Measurements from ENCODE around the gene KCNJ6. TPM values are rescaled to one million over a fixed set of nuclear protein-coding genes. Genes with fewer than 3 reads are reported as not detected.

KCNJ6 gene
- total RNA-seq, 1 experiment from 2014 or later = not detected

DNA sequence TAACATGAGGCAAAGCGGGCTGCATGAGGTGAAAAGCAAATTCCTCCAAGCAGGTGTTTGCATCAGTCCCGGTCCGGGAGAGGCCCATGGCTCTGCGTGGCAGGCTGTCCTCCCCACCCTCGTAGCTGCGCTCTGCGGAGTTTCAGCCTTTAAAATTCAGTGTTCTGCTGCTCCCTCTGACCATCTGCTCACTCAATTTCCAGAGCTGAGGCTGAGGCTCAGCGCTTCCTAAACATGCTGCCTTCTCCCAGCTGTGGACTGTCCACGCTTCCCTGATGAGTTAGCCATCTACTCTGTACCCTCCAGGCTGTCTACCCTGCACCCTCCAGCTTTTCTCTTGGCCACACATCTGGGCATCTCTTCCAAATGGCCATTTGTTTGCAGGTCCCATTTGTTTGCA, 87.7 kb downstream of the KCNJ6 start:
- no peak for ATAC-seq
- Histone ChIP-seq H3K9ac (ENCODE audit: low read length) (no peak overlapping the region), H3K79me2 (ENCODE audit: insufficient read depth, low read length) (no peaks in the 10 kb centered on the region), H3K4me3 (replicated peaks in 1 of 2; ENCODE audit: low read depth in 1 of 2, low read length in 2 of 2) (no peak overlapping the region), H3K9me2 (ENCODE audit: insufficient read depth) (no peaks in the 10 kb centered on the region), H2AFZ (ENCODE audit: low read depth, low read length, poor library complexity, severe bottlenecking) (no peak overlapping the region), H3K4me2 (ENCODE audit: low read length) (no peak overlapping the region), H3K9me3 (ENCODE audit: control insufficient read depth in 1 of 2, insufficient read depth in 1 of 2, low read depth in 1 of 2, low read length in 2 of 2) (no peaks in the 10 kb centered on the region), H3K4me1 (ENCODE audit: control insufficient read depth in 1 of 2, insufficient read depth in 2 of 2, low read length in 2 of 2) (no peaks in the 10 kb centered on the region), H4K20me1 (ENCODE audit: insufficient read depth) (no peaks in the 10 kb centered on the region), H3K27me3 (ENCODE audit: insufficient read depth, low read length) (no peaks in the 10 kb centered on the region), H3K27ac (ENCODE audit: low read depth, low read length) (no peak overlapping the region), H3K36me3 (ENCODE audit: control insufficient read depth in 1 of 2, insufficient read depth in 2 of 2, low read length in 2 of 2) (no peaks in the 10 kb centered on the region)
- no TSS peak for BruUV-seq (replicated peaks)
- ChIA-PET POLR2A (no interaction called here), RAD21 (ENCODE audit: low non-redundant PET in 1 of 2, low total read pairs in 2 of 2, uncharacterized antibody in 2 of 2, unreplicated experiment in 2 of 2) (no interaction called here), CTCF (no interaction called here)
- intact Hi-C loops (cut with micrococcal nuclease) = no loop called here
- TF ChIP-seq FOSL1 (IDR thresholded peaks at IDR 0.05; ENCODE audit: low read depth) (no peak), SIN3A (IDR thresholded peaks at IDR 0.05; ENCODE audit: low read depth) (no peak), EGR1 (IDR thresholded peaks at IDR 0.05; ENCODE audit: low read depth) (no peak), TCF7L2 (IDR thresholded peaks at IDR 0.05; ENCODE audit: borderline replicate concordance, extremely low read depth, insufficient read depth, insufficient read length) (no peak), ATF3 (IDR thresholded peaks at IDR 0.05) (no peak)
- no peak for DNase-seq (ENCODE audit: low read depth, low spot score)

DNA sequence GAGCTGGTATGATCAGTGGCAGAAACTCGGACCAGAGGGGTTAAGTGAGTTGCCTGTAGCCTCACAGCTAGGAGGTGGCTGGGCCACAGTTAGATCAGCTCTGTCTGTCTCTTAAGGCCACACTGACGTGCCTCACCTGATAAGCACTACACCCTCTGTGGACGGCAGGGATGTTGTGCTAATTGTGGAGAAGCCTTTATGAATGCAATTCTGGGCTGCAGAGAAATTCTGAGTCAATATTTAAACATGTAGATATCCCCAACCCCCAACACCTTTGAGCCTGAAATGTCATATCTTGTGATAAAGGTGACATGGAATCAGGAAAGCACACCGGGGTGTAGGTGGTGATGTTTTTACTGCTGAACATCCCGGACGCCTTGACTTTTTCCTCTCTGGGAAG, 88.3 kb downstream of the KCNJ6 start:
- no peaks in the 10 kb centered on the region for H4K20me1 ChIP-seq (ENCODE audit: insufficient read depth)

More for the DNA sequence above, 88.3 kb downstream of the KCNJ6 start:
- no peaks in the 10 kb centered on the region for H3K9me3 ChIP-seq (ENCODE audit: control insufficient read depth in 1 of 2, insufficient read depth in 1 of 2, low read depth in 1 of 2, low read length in 2 of 2)
- H3K27ac ChIP-seq (ENCODE audit: low read depth, low read length) = no peak overlapping the region
- H3K79me2 ChIP-seq (ENCODE audit: insufficient read depth, low read length) = no peaks in the 10 kb centered on the region
- no peak overlapping the region for H3K4me3 ChIP-seq (replicated peaks in 1 of 2; ENCODE audit: low read depth in 1 of 2, low read length in 2 of 2)
- no peaks in the 10 kb centered on the region for H3K4me1 ChIP-seq (ENCODE audit: control insufficient read depth in 1 of 2, insufficient read depth in 2 of 2, low read length in 2 of 2)
- no peak overlapping the region for H2AFZ ChIP-seq (ENCODE audit: low read depth, low read length, poor library complexity, severe bottlenecking)
- no peaks in the 10 kb centered on the region for H3K36me3 ChIP-seq (ENCODE audit: control insufficient read depth in 1 of 2, insufficient read depth in 2 of 2, low read length in 2 of 2)
- DNase-seq (ENCODE audit: low read depth, low spot score) (no peak), ATAC-seq (no peak)
- H3K27me3 ChIP-seq (ENCODE audit: insufficient read depth, low read length) = no peaks in the 10 kb centered on the region
- no peaks in the 10 kb centered on the region for H3K9me2 ChIP-seq (ENCODE audit: insufficient read depth)
- intact Hi-C loops (cut with micrococcal nuclease) = no loop called here
- RAD21 ChIA-PET (ENCODE audit: low non-redundant PET in 1 of 2, low total read pairs in 2 of 2, uncharacterized antibody in 2 of 2, unreplicated experiment in 2 of 2) = no interaction called here
- no peak overlapping the region for H3K4me2 ChIP-seq (ENCODE audit: low read length)
- BruUV-seq (replicated peaks) = no TSS peak
- CTCF ChIA-PET = no interaction called here
- no peak overlapping the region for H3K9ac ChIP-seq (ENCODE audit: low read length)
- no peak for TF ChIP-seq JUND (IDR thresholded peaks at IDR 0.05)
- no peak for TF ChIP-seq MAX (IDR thresholded peaks at IDR 0.05)
- TF ChIP-seq ELF1 (IDR thresholded peaks at IDR 0.05; ENCODE audit: borderline replicate concordance, low read depth) = no peak
- TF ChIP-seq FOSL1 (IDR thresholded peaks at IDR 0.05; ENCODE audit: low read depth) = no peak
- no peak for TF ChIP-seq EGR1 (IDR thresholded peaks at IDR 0.05; ENCODE audit: low read depth)
- TF ChIP-seq RAD21 (IDR thresholded peaks at IDR 0.05; ENCODE audit: low read depth) = no peak
- no peak for TF ChIP-seq ZNF274 (IDR thresholded peaks at IDR 0.05; ENCODE audit: low read depth, low read length)
- no peak for TF ChIP-seq REST (IDR thresholded peaks at IDR 0.05; ENCODE audit: low read depth)
- TF ChIP-seq YY1 (IDR thresholded peaks at IDR 0.05; ENCODE audit: extremely low read depth, insufficient replicate concordance, low read depth, low read length) = no peak
- no peak for TF ChIP-seq EZH2 (IDR thresholded peaks at IDR 0.05)
- POLR2A ChIA-PET = no interaction called here

Measured in HCT116 (cell line).